ENCODE results near the gene PLEKHA6.

DNA sequence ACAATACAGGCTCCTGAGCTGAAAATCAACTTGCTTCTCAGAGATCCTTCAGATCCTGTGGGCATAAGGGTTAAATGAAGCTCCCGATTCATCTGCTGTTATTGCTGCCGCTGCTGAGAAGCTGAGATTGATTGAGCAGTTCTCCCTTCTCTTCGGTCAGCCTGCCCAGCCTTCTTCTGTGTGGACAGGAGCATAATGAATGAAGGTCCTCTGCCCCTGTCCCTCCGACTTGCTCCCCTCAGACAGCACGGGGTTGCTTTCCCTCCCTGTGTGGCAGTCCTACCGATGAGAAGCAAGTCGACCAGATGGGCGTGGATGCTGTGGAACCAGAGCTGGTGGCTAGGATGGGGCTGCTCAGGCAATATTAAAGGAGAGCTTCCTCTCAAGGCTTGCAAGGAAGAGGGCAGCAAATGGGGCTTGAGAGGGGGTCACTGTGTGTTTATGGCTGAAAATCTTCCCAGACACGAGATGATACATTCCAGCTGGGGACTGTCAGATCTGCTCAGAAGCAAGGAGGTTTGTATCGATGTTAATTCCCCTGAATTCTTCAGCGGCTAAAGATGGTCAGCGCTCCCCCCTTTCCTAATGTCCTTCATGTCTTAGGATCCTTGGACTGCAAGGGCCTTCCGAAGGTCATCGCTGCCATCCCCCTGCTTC, 82.0 kb downstream of the PLEKHA6 start:
- TF ChIP-seq, protein P1, sequence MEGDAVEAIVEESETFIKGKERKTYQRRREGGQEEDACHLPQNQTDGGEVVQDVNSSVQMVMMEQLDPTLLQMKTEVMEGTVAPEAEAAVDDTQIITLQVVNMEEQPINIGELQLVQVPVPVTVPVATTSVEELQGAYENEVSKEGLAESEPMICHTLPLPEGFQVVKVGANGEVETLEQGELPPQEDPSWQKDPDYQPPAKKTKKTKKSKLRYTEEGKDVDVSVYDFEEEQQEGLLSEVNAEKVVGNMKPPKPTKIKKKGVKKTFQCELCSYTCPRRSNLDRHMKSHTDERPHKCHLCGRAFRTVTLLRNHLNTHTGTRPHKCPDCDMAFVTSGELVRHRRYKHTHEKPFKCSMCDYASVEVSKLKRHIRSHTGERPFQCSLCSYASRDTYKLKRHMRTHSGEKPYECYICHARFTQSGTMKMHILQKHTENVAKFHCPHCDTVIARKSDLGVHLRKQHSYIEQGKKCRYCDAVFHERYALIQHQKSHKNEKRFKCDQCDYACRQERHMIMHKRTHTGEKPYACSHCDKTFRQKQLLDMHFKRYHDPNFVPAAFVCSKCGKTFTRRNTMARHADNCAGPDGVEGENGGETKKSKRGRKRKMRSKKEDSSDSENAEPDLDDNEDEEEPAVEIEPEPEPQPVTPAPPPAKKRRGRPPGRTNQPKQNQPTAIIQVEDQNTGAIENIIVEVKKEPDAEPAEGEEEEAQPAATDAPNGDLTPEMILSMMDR (IDR thresholded peaks at IDR 0.05), result no peak
- TF ChIP-seq POLR2A (IDR thresholded peaks at IDR 0.05), result no peak

All from right lobe of liver (tissue), 4 donors.